Measurements from ENCODE around the gene CREBBP.

GRCh38 chr16:3766177-3766576 is 114.3 kb downstream of the CREBBP start:
- TF ChIP-seq, protein P1, sequence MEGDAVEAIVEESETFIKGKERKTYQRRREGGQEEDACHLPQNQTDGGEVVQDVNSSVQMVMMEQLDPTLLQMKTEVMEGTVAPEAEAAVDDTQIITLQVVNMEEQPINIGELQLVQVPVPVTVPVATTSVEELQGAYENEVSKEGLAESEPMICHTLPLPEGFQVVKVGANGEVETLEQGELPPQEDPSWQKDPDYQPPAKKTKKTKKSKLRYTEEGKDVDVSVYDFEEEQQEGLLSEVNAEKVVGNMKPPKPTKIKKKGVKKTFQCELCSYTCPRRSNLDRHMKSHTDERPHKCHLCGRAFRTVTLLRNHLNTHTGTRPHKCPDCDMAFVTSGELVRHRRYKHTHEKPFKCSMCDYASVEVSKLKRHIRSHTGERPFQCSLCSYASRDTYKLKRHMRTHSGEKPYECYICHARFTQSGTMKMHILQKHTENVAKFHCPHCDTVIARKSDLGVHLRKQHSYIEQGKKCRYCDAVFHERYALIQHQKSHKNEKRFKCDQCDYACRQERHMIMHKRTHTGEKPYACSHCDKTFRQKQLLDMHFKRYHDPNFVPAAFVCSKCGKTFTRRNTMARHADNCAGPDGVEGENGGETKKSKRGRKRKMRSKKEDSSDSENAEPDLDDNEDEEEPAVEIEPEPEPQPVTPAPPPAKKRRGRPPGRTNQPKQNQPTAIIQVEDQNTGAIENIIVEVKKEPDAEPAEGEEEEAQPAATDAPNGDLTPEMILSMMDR (IDR thresholded peaks at IDR 0.05) = no peak
- no peak for TF ChIP-seq EP300 (IDR thresholded peaks at IDR 0.05)
